IMR-90 (cell line): ENCODE results near the gene KIAA0513.

Source experiments
- MAZ ChIP-seq: IDR thresholded peaks from 2 replicates; pipeline ENCODE4 v1.6.1; 2012; ENCODE audit warnings: low read depth, mild to moderate bottlenecking, low read length, improper control_type of control experiment, moderate library complexity, borderline replicate concordance
- RCOR1 ChIP-seq: IDR thresholded peaks from 2 replicates; pipeline ENCODE4 v1.6.1; 2012; ENCODE audit warnings: mild to moderate bottlenecking, low read length, improper control_type of control experiment; ENCODE audit not compliant: insufficient replicate concordance

DNA sequence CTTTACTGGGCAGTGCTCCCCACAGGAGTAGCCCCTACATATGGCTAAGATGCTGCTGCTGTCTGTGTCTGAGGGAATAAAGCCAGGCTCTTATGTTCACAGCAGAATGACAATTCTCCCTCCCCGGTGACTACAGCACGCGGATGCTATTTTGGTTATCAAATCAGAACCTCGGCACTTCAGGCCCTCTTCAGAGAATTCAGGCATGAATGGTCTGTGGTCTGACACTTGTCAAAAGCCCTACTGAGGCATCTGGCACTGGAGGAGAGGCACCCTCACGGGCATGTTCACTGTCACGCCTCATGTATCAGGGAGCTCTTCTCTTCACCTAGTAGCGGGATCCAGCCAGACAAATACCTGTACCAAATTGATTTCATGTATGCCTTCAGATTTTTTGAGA, 30.4 kb downstream of the KIAA0513 start:
- TF ChIP-seq RCOR1, result no peak
- TF ChIP-seq MAZ, result no peak
